H9 (cell line): ENCODE measurements around the gene NRP1. TPM values are rescaled to one million over a fixed set of nuclear protein-coding genes. Genes with fewer than 3 reads are reported as not detected.

ENCODE experiments used
- DNase-seq: peaks from one replicate; pipeline ENCODE4 v3.0.0-alpha.2; 2017
- H2AFZ ChIP-seq: one replicate; pipeline ENCODE4 v1.6.1; 2013; ENCODE audit warnings: mild to moderate bottlenecking, low read length, control low read depth, moderate library complexity
- H2AK5ac ChIP-seq: 2 replicates; pipeline ENCODE4 v1.6.1; 2013; ENCODE audit warnings: low read length, control low read depth, mixed read lengths; ENCODE audit not compliant: insufficient read length
- H2BK120ac ChIP-seq: one replicate; pipeline ENCODE4 v1.6.1; 2013; ENCODE audit warnings: low read depth, mild to moderate bottlenecking, low read length, control low read depth, inconsistent platforms; ENCODE audit not compliant: poor library complexity, severe bottlenecking
- H2BK12ac ChIP-seq: 2 replicates; pipeline ENCODE4 v1.6.1; 2013; ENCODE audit warnings: low read length, control low read depth, mixed read lengths, low read depth; ENCODE audit not compliant: insufficient read length
- H2BK15ac ChIP-seq: 2 replicates; pipeline ENCODE4 v1.6.1; 2013; ENCODE audit warnings: low read depth, low read length, control low read depth
- H2BK20ac ChIP-seq: one replicate; pipeline ENCODE4 v1.6.1; 2013; ENCODE audit warnings: low read depth, mild to moderate bottlenecking, low read length, control low read depth, inconsistent platforms; ENCODE audit not compliant: poor library complexity, severe bottlenecking
- H2BK5ac ChIP-seq: 2 replicates; pipeline ENCODE4 v1.6.1; 2013; ENCODE audit warnings: low read length, control low read depth, mixed read lengths; ENCODE audit not compliant: insufficient read length
- H3K14ac ChIP-seq: 2 replicates; pipeline ENCODE4 v1.6.1; 2013; ENCODE audit warnings: low read length, control low read depth; ENCODE audit not compliant: insufficient read depth
- H3K18ac ChIP-seq: 2 replicates; pipeline ENCODE4 v1.6.1; 2013; ENCODE audit warnings: low read depth, mild to moderate bottlenecking, mixed read lengths, low read length, control low read depth; ENCODE audit not compliant: insufficient read length
- H3K23ac ChIP-seq: 2 replicates; pipeline ENCODE4 v1.6.1; 2013; ENCODE audit warnings: low read length, control low read depth, mixed read lengths, low read depth; ENCODE audit not compliant: insufficient read length
- H3K23me2 ChIP-seq: 2 replicates; pipeline ENCODE4 v1.6.1; 2013; ENCODE audit warnings: low read depth, mild to moderate bottlenecking, mixed read lengths, low read length, control low read depth; ENCODE audit not compliant: insufficient read length, poor library complexity, severe bottlenecking
- H3K27ac ChIP-seq: 2 replicates; pipeline ENCODE4 v1.5.1; 2013; ENCODE audit warnings: low read length, control low read depth, mixed read lengths, low read depth; ENCODE audit not compliant: insufficient read length
- H3K27me3 ChIP-seq: 2 replicates; pipeline ENCODE4 v1.6.1; 2013; ENCODE audit warnings: low read length, control low read depth, inconsistent platforms; ENCODE audit not compliant: insufficient read depth
- H3K4ac ChIP-seq: 2 replicates; pipeline ENCODE4 v1.6.1; 2013; ENCODE audit warnings: low read depth, mild to moderate bottlenecking, control low read depth, inconsistent platforms, low read length, moderate library complexity
- H3K4me1 ChIP-seq: 2 replicates; pipeline ENCODE4 v1.6.1; 2013; ENCODE audit warnings: low read length, control low read depth, inconsistent platforms; ENCODE audit not compliant: insufficient read depth
- H3K4me2 ChIP-seq: 2 replicates; pipeline ENCODE4 v1.6.1; 2013; ENCODE audit warnings: low read length, control low read depth, mixed read lengths; ENCODE audit not compliant: insufficient read length, insufficient read depth
- H3K56ac ChIP-seq: 2 replicates; pipeline ENCODE4 v1.6.1; 2013; ENCODE audit warnings: low read depth, mild to moderate bottlenecking, mixed read lengths, low read length, control low read depth; ENCODE audit not compliant: insufficient read length
- H3K79me1 ChIP-seq: 2 replicates; pipeline ENCODE4 v1.6.1; 2013; ENCODE audit warnings: low read depth, mild to moderate bottlenecking, moderate library complexity, low read length, control low read depth, inconsistent platforms; ENCODE audit not compliant: insufficient read depth, poor library complexity, severe bottlenecking
- H3K79me2 ChIP-seq: 2 replicates; pipeline ENCODE4 v1.6.1; 2013; ENCODE audit warnings: low read length, control low read depth, inconsistent platforms; ENCODE audit not compliant: insufficient read depth
- H3K9ac ChIP-seq: 2 replicates; pipeline ENCODE4 v1.6.1; 2013; ENCODE audit warnings: low read length, control low read depth, mixed read lengths; ENCODE audit not compliant: insufficient read length; ENCODE audit errors: extremely low read depth
- H3K9me3 ChIP-seq: one replicate; pipeline ENCODE4 v1.6.1; 2013; ENCODE audit warnings: low read depth, low read length, inconsistent platforms; ENCODE audit not compliant: control insufficient read depth
- H3T11ph ChIP-seq: one replicate; pipeline ENCODE4 v1.6.1; 2013; ENCODE audit warnings: mild to moderate bottlenecking, low read length, control low read depth, inconsistent platforms
- H4K20me1 ChIP-seq: one replicate; pipeline ENCODE4 v1.6.1; 2013; ENCODE audit not compliant: control insufficient read depth, insufficient read length, insufficient read depth
- H4K5ac ChIP-seq: 2 replicates; pipeline ENCODE4 v1.6.1; 2013; ENCODE audit warnings: low read depth, mild to moderate bottlenecking, mixed read lengths, low read length, control low read depth; ENCODE audit not compliant: insufficient read length
- H4K8ac ChIP-seq: replicated peaks from 2 replicates; pipeline ENCODE4 v1.6.1; 2013; ENCODE audit warnings: low read length, control low read depth, mixed read lengths, low read depth; ENCODE audit not compliant: insufficient read length
- H4K91ac ChIP-seq: 2 replicates; pipeline ENCODE4 v1.6.1; 2013; ENCODE audit warnings: low read depth, mild to moderate bottlenecking, moderate library complexity, mixed read lengths, low read length, control low read depth; ENCODE audit not compliant: insufficient read length
- H3K27ac Mint-ChIP-seq, 3 experiments: 2 replicates in 2 of 3; 3 replicates in 1 of 3; pipeline ENCODE4 v1.8.0; 2020 to 2021; ENCODE audit warnings: mixed read lengths in 3 of 3, mild to moderate bottlenecking in 1 of 3, moderate library complexity in 1 of 3
- H3K27me3 Mint-ChIP-seq: 2 replicates; pipeline ENCODE4 v1.8.0; 2021; ENCODE audit warnings: low read depth, mild to moderate bottlenecking, moderate library complexity, mixed read lengths
- H3K36me3 Mint-ChIP-seq, 3 experiments: 2 replicates in 2 of 3; 3 replicates in 1 of 3; pipeline ENCODE4 v1.8.0; 2020 to 2021; ENCODE audit warnings: low read depth in 3 of 3, mixed read lengths in 3 of 3; ENCODE audit not compliant: insufficient read depth in 1 of 3
- H3K4me1 Mint-ChIP-seq, 2 experiments: 2 replicates each; pipeline ENCODE4 v1.8.0; 2020; ENCODE audit warnings: mixed read lengths in 2 of 2
- H3K4me3 Mint-ChIP-seq, 2 experiments: 2 replicates in 1 of 2; 3 replicates in 1 of 2; pipeline ENCODE4 v1.8.0; 2020 to 2021; ENCODE audit warnings: mild to moderate bottlenecking in 2 of 2, mixed read lengths in 2 of 2, moderate library complexity in 1 of 2
- H3K9me3 Mint-ChIP-seq, 2 experiments: 2 replicates in 1 of 2; 3 replicates in 1 of 2; pipeline ENCODE4 v1.8.0; 2020; ENCODE audit warnings: mild to moderate bottlenecking in 2 of 2, mixed read lengths in 2 of 2, moderate library complexity in 1 of 2
- WGBS: extraction: QIAGEN DNeasy Blood & Tissue Kit; methylation state at CpG from one replicate; pipeline ENCODE4 v1.1.7; 2013; ENCODE audit warnings: missing lambda C conversion rate, low lambda C conversion rate, mixed read lengths; ENCODE audit not compliant: insufficient read length; ENCODE audit errors: extremely low coverage; 5-methylcytosine and 5-hydroxymethylcytosine counted together
- total RNA-seq: library from RNA; stranded (reverse); gene quantifications from 2 replicates; pipeline ENCODE4 v1.2.1, GENCODE V29; 2021
- TF ChIP-seq, protein P1 (sequence below): fragments of 200-600 bp; sonication (generic); conservative IDR thresholded peaks from 3 replicates; pipeline ENCODE4 v1.8.0; 2021; ENCODE audit warnings: antibody characterized with exemption, mild to moderate bottlenecking

Gene NRP1
- total RNA-seq, 1 experiment from 2014 or later, result 4.6 TPM

DNA sequence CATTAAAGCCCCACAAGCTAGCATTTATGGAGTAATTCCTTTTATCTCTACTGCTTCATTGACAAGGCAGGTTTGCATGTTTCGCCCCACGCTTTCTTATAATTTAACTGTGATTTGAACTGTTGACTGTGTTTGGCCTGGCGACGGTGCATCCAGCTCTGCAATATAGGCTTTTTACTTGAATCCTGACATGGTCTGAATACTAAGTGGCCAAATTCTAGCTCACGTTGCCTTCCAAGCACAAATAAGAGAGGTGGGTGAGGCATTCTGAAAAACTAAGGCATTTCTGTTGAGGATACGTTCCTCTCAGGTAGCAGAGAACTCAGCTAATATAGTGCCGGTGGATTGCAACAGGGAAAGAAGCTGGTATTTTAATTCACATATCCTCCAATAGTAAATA is 61.8 kb downstream of the NRP1 start:
- no peak overlapping the region for H3K4me3 Mint-ChIP-seq
- H3K23me2 ChIP-seq, result no peaks in the 10 kb centered on the region
- H3K9ac ChIP-seq, result no peak overlapping the region
- no peaks in the 10 kb centered on the region for H3K9me3 Mint-ChIP-seq
- H2BK20ac ChIP-seq, result no peak overlapping the region
- DNase-seq, result no peak
- H3K18ac ChIP-seq, result no peak overlapping the region
- H3K79me1 ChIP-seq, result no peaks in the 10 kb centered on the region
- no peak overlapping the region for H3K14ac ChIP-seq
- no peak overlapping the region for H3K27ac ChIP-seq
- H2BK12ac ChIP-seq, result no peak overlapping the region
- no peak overlapping the region for H4K5ac ChIP-seq
- H3K36me3 Mint-ChIP-seq, result no peaks in the 10 kb centered on the region; a peak in 1 of 7 replicates
- no peaks in the 10 kb centered on the region for H4K20me1 ChIP-seq
- no peak overlapping the region for H2AFZ ChIP-seq
- H3K23ac ChIP-seq, result no peak overlapping the region
- peak overlapping the region in 1 of 3 experiments; percentile 36; a peak in 2 of 7 replicates for H3K27ac Mint-ChIP-seq
- H3T11ph ChIP-seq, result no peak overlapping the region
- no peak overlapping the region for H3K56ac ChIP-seq
- H2BK15ac ChIP-seq, result no peak overlapping the region
- H3K27me3 ChIP-seq, result no peaks in the 10 kb centered on the region
- no peaks in the 10 kb centered on the region for H3K9me3 ChIP-seq
- no peak overlapping the region for H3K4ac ChIP-seq
- TF ChIP-seq, protein P1, sequence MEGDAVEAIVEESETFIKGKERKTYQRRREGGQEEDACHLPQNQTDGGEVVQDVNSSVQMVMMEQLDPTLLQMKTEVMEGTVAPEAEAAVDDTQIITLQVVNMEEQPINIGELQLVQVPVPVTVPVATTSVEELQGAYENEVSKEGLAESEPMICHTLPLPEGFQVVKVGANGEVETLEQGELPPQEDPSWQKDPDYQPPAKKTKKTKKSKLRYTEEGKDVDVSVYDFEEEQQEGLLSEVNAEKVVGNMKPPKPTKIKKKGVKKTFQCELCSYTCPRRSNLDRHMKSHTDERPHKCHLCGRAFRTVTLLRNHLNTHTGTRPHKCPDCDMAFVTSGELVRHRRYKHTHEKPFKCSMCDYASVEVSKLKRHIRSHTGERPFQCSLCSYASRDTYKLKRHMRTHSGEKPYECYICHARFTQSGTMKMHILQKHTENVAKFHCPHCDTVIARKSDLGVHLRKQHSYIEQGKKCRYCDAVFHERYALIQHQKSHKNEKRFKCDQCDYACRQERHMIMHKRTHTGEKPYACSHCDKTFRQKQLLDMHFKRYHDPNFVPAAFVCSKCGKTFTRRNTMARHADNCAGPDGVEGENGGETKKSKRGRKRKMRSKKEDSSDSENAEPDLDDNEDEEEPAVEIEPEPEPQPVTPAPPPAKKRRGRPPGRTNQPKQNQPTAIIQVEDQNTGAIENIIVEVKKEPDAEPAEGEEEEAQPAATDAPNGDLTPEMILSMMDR, result no peak
- peaks cover 2% of the 10 kb centered on the region; the same call in 1 of the 2 replicates for H3K4me1 ChIP-seq
- H3K27me3 Mint-ChIP-seq, result no peaks in the 10 kb centered on the region; the same call in 1 of the 2 replicates
- no peak overlapping the region for H2BK120ac ChIP-seq
- H3K4me1 Mint-ChIP-seq, result peaks cover 14 to 35% of the 10 kb centered on the region in 2 experiments
- H4K8ac ChIP-seq, result no peak overlapping the region
- no peaks in the 10 kb centered on the region for H3K79me2 ChIP-seq
- no peak overlapping the region for H4K91ac ChIP-seq
- no CpG with 5 or more reads among the region's 7 CpGs for WGBS
- H2AK5ac ChIP-seq, result no peak overlapping the region
- H3K4me2 ChIP-seq, result no peak overlapping the region
- H2BK5ac ChIP-seq, result no peak overlapping the region
